ENCODE results near the gene CPA1. TPM values are rescaled to one million over a fixed set of nuclear protein-coding genes. Genes with fewer than 3 reads are reported as not detected.

Gene CPA1
- total RNA-seq, 2 donors from 2014 or later = 35.4 TPM; not detected in 1

- H3K27me3 ChIP-seq = no peaks in the 10 kb centered on the region
- no peaks in the 10 kb centered on the region for H3K36me3 ChIP-seq
- no peaks in the 10 kb centered on the region for H3K9me3 ChIP-seq
- H3K27ac ChIP-seq = no peak overlapping the region
- H3K9ac ChIP-seq (ENCODE audit: low read depth in 2 of 2, low read length in 2 of 2) = no peak overlapping the region
- no peaks in the 10 kb centered on the region for H3K4me1 ChIP-seq
- intact Hi-C loops (cut with DNase I) = no loop called here
- TF ChIP-seq CTCF (IDR thresholded peaks at IDR 0.05) = no peak
- no peak overlapping the region for H3K4me3 ChIP-seq
- DNase-seq = no peak
Measured at GRCh38 chr7:130419658-130420057, 39.4 kb downstream of the CPA1 start.

GRCh38 chr7:130420943-130421578 lies 40.8 kb downstream of the CPA1 start:
- intact Hi-C loops (cut with DNase I) = no loop called here
- no peaks in the 10 kb centered on the region for H3K9me3 ChIP-seq
- no peak overlapping the region for H3K9ac ChIP-seq (ENCODE audit: low read depth in 2 of 2, low read length in 2 of 2)
- H3K36me3 ChIP-seq = no peaks in the 10 kb centered on the region
- no peak for DNase-seq
- no peak overlapping the region for H3K27ac ChIP-seq
- TF ChIP-seq CTCF (IDR thresholded peaks at IDR 0.05) = no peak
- no peaks in the 10 kb centered on the region for H3K4me1 ChIP-seq
- H3K27me3 ChIP-seq = no peaks in the 10 kb centered on the region
- no peak overlapping the region for H3K4me3 ChIP-seq

GRCh38 chr7:130421684-130422083 lies 41.4 kb downstream of the CPA1 start:
- no peaks in the 10 kb centered on the region for H3K36me3 ChIP-seq
- no peaks in the 10 kb centered on the region for H3K27me3 ChIP-seq
- no peak for DNase-seq
- no peaks in the 10 kb centered on the region for H3K9me3 ChIP-seq
- TF ChIP-seq CTCF (IDR thresholded peaks at IDR 0.05) = no peak
- H3K4me3 ChIP-seq = no peak overlapping the region
- H3K9ac ChIP-seq (ENCODE audit: low read depth in 2 of 2, low read length in 2 of 2) = no peak overlapping the region
- H3K27ac ChIP-seq = no peak overlapping the region
- intact Hi-C loops (cut with DNase I) = no loop called here
- no peaks in the 10 kb centered on the region for H3K4me1 ChIP-seq

GRCh38 chr7:130423501-130424037 lies 43.3 kb downstream of the CPA1 start:
- H3K4me3 ChIP-seq = no peak overlapping the region
- intact Hi-C loops (cut with DNase I) = no loop called here
- no peak overlapping the region for H3K9ac ChIP-seq (ENCODE audit: low read depth in 2 of 2, low read length in 2 of 2)
- no peaks in the 10 kb centered on the region for H3K4me1 ChIP-seq
- no peaks in the 10 kb centered on the region for H3K36me3 ChIP-seq
- DNase-seq = no peak
- TF ChIP-seq CTCF (IDR thresholded peaks at IDR 0.05) = no peak
- H3K9me3 ChIP-seq = no peaks in the 10 kb centered on the region
- no peak overlapping the region for H3K27ac ChIP-seq
- no peaks in the 10 kb centered on the region for H3K27me3 ChIP-seq

DNA sequence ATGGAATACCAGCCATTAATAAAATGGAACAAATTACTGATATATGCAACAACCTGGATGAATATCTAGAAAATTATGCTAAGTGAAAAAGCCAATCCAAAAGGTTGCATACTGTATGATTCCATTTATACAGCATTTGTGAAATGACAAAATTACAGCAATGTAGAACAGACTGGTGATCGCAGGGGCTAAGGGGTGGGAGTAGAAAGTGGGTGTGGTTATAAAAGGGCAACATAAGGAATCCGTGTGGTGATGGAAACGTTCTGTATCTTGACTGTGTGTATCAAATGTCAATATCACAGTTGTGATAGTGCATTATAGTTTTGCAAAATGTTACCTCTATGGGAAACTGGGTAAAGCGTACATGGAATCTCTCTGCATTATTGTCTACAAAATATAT lies 45.5 kb downstream of the CPA1 start:
- H3K4me1 ChIP-seq = no peaks in the 10 kb centered on the region
- H3K9ac ChIP-seq (ENCODE audit: low read depth in 2 of 2, low read length in 2 of 2) = no peak overlapping the region
- intact Hi-C loops (cut with DNase I) = no loop called here
- H3K4me3 ChIP-seq = no peak overlapping the region
- no peak overlapping the region for H3K27ac ChIP-seq
- no peaks in the 10 kb centered on the region for H3K27me3 ChIP-seq
- H3K9me3 ChIP-seq = no peaks in the 10 kb centered on the region
- no peak for DNase-seq
- no peak for TF ChIP-seq CTCF (IDR thresholded peaks at IDR 0.05)
- H3K36me3 ChIP-seq = no peaks in the 10 kb centered on the region
